ENCODE measurements around the gene NOL4L.

- TF ChIP-seq, protein P1, sequence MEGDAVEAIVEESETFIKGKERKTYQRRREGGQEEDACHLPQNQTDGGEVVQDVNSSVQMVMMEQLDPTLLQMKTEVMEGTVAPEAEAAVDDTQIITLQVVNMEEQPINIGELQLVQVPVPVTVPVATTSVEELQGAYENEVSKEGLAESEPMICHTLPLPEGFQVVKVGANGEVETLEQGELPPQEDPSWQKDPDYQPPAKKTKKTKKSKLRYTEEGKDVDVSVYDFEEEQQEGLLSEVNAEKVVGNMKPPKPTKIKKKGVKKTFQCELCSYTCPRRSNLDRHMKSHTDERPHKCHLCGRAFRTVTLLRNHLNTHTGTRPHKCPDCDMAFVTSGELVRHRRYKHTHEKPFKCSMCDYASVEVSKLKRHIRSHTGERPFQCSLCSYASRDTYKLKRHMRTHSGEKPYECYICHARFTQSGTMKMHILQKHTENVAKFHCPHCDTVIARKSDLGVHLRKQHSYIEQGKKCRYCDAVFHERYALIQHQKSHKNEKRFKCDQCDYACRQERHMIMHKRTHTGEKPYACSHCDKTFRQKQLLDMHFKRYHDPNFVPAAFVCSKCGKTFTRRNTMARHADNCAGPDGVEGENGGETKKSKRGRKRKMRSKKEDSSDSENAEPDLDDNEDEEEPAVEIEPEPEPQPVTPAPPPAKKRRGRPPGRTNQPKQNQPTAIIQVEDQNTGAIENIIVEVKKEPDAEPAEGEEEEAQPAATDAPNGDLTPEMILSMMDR (IDR thresholded peaks at IDR 0.05), result no peak
- TF ChIP-seq POLR2A (IDR thresholded peaks at IDR 0.05), result no peak
These were observed 105.4 kb downstream of the NOL4L start for GRCh38 chr20:32479697-32480171.

Data from thyroid gland (tissue), 4 donors.